ENCODE measurements around the gene ELN. TPM values are rescaled to one million over a fixed set of nuclear protein-coding genes. Genes with fewer than 3 reads are reported as not detected.
A peak's percentile ranks its signal among the peaks of the same experiment; 100 is the strongest.

ELN gene
- total and polyA plus RNA-seq, 9 of the 15 experiments (the other 6 are each of a cell fraction or from before 2014, with no cell fraction given) = 0.20 TPM; not detected in 8

GRCh38 chr7:74083117-74083876 lies 55.3 kb downstream of the ELN start, which contains the start of gene LIMK1 (continued):
- TF ChIP-seq AFF1 (IDR thresholded peaks at IDR 0.05; ENCODE audit: low read depth in 1 of 2, partially characterized antibody in 2 of 2) = no peak
- TF ChIP-seq BRD4 (IDR thresholded peaks at IDR 0.05) = no peak
- peak; percentile 76 for TF ChIP-seq PKNOX1 (IDR thresholded peaks at IDR 0.05)
- no peak for TF ChIP-seq SAFB2 (IDR thresholded peaks at IDR 0.05; ENCODE audit: borderline replicate concordance, low read depth, low read length, severe bottlenecking)
- no peak for TF ChIP-seq MAFG (tag; conservative IDR thresholded peaks at IDR 0.05)
- no peak for TF ChIP-seq KLF1 (tag; IDR thresholded peaks at IDR 0.05)
- TF ChIP-seq IRF2 (CRISPR knock-in tag; IDR thresholded peaks at IDR 0.05) = no peak
- TF ChIP-seq ELF1 (tag; IDR thresholded peaks at IDR 0.05) = no peak
- no peak for TF ChIP-seq KDM1A (IDR thresholded peaks at IDR 0.05)
- TF ChIP-seq KDM2B (CRISPR knock-in tag; IDR thresholded peaks at IDR 0.05) = no peak
- peak in 1 of 3 experiments; percentile 16 for TF ChIP-seq YY1 (IDR thresholded peaks at IDR 0.05; ENCODE audit: borderline replicate concordance in 1 of 3, control insufficient read depth in 1 of 3, extremely low read depth in 1 of 3, insufficient read depth in 3 of 3, insufficient read length in 1 of 3, insufficient replicate concordance in 2 of 3, low read depth in 1 of 3, low read length in 2 of 3)
- no peak for TF ChIP-seq KAT8 (IDR thresholded peaks at IDR 0.05; ENCODE audit: low read depth)
- TF ChIP-seq ZNF785 (CRISPR knock-in tag; IDR thresholded peaks at IDR 0.05) = no peak
- TF ChIP-seq POLR2B (IDR thresholded peaks at IDR 0.05; ENCODE audit: low read depth, partially characterized antibody) = no peak
- TF ChIP-seq ZNF316 (IDR thresholded peaks at IDR 0.05) = no peak
- peak; percentile 86 for TF ChIP-seq POLR2G (IDR thresholded peaks at IDR 0.05; ENCODE audit: low read depth, low read length)
- 0 out of 2 replicates have a peak, but pooled peaks have one; percentile 25 for TF ChIP-seq MBD2 (IDR thresholded peaks at IDR 0.05; ENCODE audit: borderline replicate concordance, low read depth)
- TF ChIP-seq TAF7 (tag; IDR thresholded peaks at IDR 0.05) = no peak
- peak; percentile 63; the same call in 1 of the 2 replicates for TF ChIP-seq POLR2AphosphoS5 (IDR thresholded peaks at IDR 0.05; ENCODE audit: control insufficient read depth, insufficient read depth, low read depth, low read length)
- TF ChIP-seq ZNF408 (CRISPR knock-in tag; IDR thresholded peaks at IDR 0.05; ENCODE audit: low read depth) = no peak
- no peak for TF ChIP-seq ELK3 (CRISPR knock-in tag; IDR thresholded peaks at IDR 0.05)
- no peak for TF ChIP-seq NR2C2 (CRISPR knock-in tag; IDR thresholded peaks at IDR 0.05)
- no peak for TF ChIP-seq NR2C2 (tag; IDR thresholded peaks at IDR 0.05)
